ENCODE measurements around the gene OPCML.

Gene OPCML

GRCh38 chr11:132920451-132921096, 611.7 kb downstream of the OPCML start:
- no peak for TF ChIP-seq EZH2phosphoT487 (conservative IDR thresholded peaks at IDR 0.05; ENCODE audit: low read length)
- TF ChIP-seq, protein P1, sequence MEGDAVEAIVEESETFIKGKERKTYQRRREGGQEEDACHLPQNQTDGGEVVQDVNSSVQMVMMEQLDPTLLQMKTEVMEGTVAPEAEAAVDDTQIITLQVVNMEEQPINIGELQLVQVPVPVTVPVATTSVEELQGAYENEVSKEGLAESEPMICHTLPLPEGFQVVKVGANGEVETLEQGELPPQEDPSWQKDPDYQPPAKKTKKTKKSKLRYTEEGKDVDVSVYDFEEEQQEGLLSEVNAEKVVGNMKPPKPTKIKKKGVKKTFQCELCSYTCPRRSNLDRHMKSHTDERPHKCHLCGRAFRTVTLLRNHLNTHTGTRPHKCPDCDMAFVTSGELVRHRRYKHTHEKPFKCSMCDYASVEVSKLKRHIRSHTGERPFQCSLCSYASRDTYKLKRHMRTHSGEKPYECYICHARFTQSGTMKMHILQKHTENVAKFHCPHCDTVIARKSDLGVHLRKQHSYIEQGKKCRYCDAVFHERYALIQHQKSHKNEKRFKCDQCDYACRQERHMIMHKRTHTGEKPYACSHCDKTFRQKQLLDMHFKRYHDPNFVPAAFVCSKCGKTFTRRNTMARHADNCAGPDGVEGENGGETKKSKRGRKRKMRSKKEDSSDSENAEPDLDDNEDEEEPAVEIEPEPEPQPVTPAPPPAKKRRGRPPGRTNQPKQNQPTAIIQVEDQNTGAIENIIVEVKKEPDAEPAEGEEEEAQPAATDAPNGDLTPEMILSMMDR (IDR thresholded peaks at IDR 0.05; ENCODE audit: insufficient read depth, low read length, poor library complexity, severe bottlenecking), result no peak
- no peaks in the 10 kb centered on the region for H3K27me3 ChIP-seq (ENCODE audit: low read length)
- no peaks in the 10 kb centered on the region for H3K9me2 ChIP-seq (replicated peaks; ENCODE audit: insufficient read depth, low read length)
- H3K9ac ChIP-seq (ENCODE audit: low read length), result no peak overlapping the region
- H3K36me3 ChIP-seq (ENCODE audit: low read length), result no peaks in the 10 kb centered on the region
- H3K9me3 ChIP-seq (ENCODE audit: insufficient read depth, low read length), result no peaks in the 10 kb centered on the region
- H3K79me2 ChIP-seq (ENCODE audit: insufficient read depth, low read length), result no peaks in the 10 kb centered on the region
- no peak overlapping the region for H3K4me2 ChIP-seq (ENCODE audit: low read depth, low read length, poor library complexity, severe bottlenecking)
- H3K4me3 ChIP-seq (ENCODE audit: insufficient read depth, low read length, poor library complexity, severe bottlenecking), result no peak overlapping the region
- no peaks in the 10 kb centered on the region for H3F3A ChIP-seq (ENCODE audit: insufficient read depth)
- no peak overlapping the region for H3K27ac ChIP-seq (ENCODE audit: low read depth, low read length)
- no peak overlapping the region for H2AFZ ChIP-seq (ENCODE audit: low read depth, low read length, severe bottlenecking)
- H4K20me1 ChIP-seq (ENCODE audit: low read depth, low read length), result no peaks in the 10 kb centered on the region

- H3K9me3 ChIP-seq (ENCODE audit: insufficient read depth, low read length), result no peaks in the 10 kb centered on the region
- H2AFZ ChIP-seq (ENCODE audit: low read depth, low read length, severe bottlenecking), result no peak overlapping the region
- no peaks in the 10 kb centered on the region for H3F3A ChIP-seq (ENCODE audit: insufficient read depth)
- H3K27me3 ChIP-seq (ENCODE audit: low read length), result no peaks in the 10 kb centered on the region
- H3K9me2 ChIP-seq (replicated peaks; ENCODE audit: insufficient read depth, low read length), result no peaks in the 10 kb centered on the region
- H3K27ac ChIP-seq (ENCODE audit: low read depth, low read length), result no peak overlapping the region
- H3K4me2 ChIP-seq (ENCODE audit: low read depth, low read length, poor library complexity, severe bottlenecking), result no peak overlapping the region
- H4K20me1 ChIP-seq (ENCODE audit: low read depth, low read length), result no peaks in the 10 kb centered on the region
- no peaks in the 10 kb centered on the region for H3K79me2 ChIP-seq (ENCODE audit: insufficient read depth, low read length)
- TF ChIP-seq EZH2phosphoT487 (conservative IDR thresholded peaks at IDR 0.05; ENCODE audit: low read length), result no peak
- TF ChIP-seq, protein P1 (IDR thresholded peaks at IDR 0.05; ENCODE audit: insufficient read depth, low read length, poor library complexity, severe bottlenecking), result no peak
- H3K4me3 ChIP-seq (ENCODE audit: insufficient read depth, low read length, poor library complexity, severe bottlenecking), result no peak overlapping the region
- no peak overlapping the region for H3K9ac ChIP-seq (ENCODE audit: low read length)
- no peaks in the 10 kb centered on the region for H3K36me3 ChIP-seq (ENCODE audit: low read length)
Measured at GRCh38 chr11:132914600-132914999, 617.7 kb downstream of the OPCML start.

GRCh38 chr11:132913886-132914285, 618.4 kb downstream of the OPCML start:
- no peak overlapping the region for H3K27ac ChIP-seq (ENCODE audit: low read depth, low read length)
- no peaks in the 10 kb centered on the region for H3K9me2 ChIP-seq (replicated peaks; ENCODE audit: insufficient read depth, low read length)
- no peaks in the 10 kb centered on the region for H3K79me2 ChIP-seq (ENCODE audit: insufficient read depth, low read length)
- no peak overlapping the region for H2AFZ ChIP-seq (ENCODE audit: low read depth, low read length, severe bottlenecking)
- H3K9me3 ChIP-seq (ENCODE audit: insufficient read depth, low read length), result no peaks in the 10 kb centered on the region
- H3K27me3 ChIP-seq (ENCODE audit: low read length), result no peaks in the 10 kb centered on the region
- TF ChIP-seq, protein P1 (IDR thresholded peaks at IDR 0.05; ENCODE audit: insufficient read depth, low read length, poor library complexity, severe bottlenecking), result no peak
- TF ChIP-seq EZH2phosphoT487 (conservative IDR thresholded peaks at IDR 0.05; ENCODE audit: low read length), result no peak
- H3K4me2 ChIP-seq (ENCODE audit: low read depth, low read length, poor library complexity, severe bottlenecking), result no peak overlapping the region
- no peaks in the 10 kb centered on the region for H3F3A ChIP-seq (ENCODE audit: insufficient read depth)
- no peak overlapping the region for H3K4me3 ChIP-seq (ENCODE audit: insufficient read depth, low read length, poor library complexity, severe bottlenecking)
- no peaks in the 10 kb centered on the region for H4K20me1 ChIP-seq (ENCODE audit: low read depth, low read length)
- no peak overlapping the region for H3K9ac ChIP-seq (ENCODE audit: low read length)
- H3K36me3 ChIP-seq (ENCODE audit: low read length), result no peaks in the 10 kb centered on the region
